NCI-H1436 treated with DMSO at 0.1 percent for 48 hours (cell line): Measurements from ENCODE around the gene NBPF26.
"Not testable (repeated sequence)": the region's sequence is repeated elsewhere in the genome, so short reads cannot be mapped to it uniquely, and the experiment has no call there.

Experiments
- DNase-seq: peaks from one replicate; lab custom pipeline; 2025; lab: John Stamatoyannopoulos, UW

Gene NBPF26

DNA sequence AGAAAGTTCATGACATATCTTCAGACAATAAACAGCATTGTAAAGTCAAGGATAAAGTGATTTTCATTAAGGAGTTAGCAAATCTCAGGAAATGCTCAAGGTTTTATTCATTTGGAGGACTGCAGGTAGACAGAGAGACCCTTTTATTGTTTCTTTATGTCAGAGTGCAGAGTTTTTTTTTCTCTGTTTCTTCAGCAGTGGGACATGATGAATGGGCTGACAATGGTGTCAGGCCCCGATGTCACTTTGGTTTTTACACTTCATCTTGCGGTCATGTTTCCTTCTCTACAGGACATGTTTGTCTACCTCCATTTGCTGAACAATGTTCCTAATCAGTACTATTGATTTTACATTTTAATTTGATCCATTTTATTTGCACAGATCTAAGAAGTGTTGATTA is 134.4 kb downstream of the NBPF26 start:
- not testable (repeated sequence) for DNase-seq

DNA sequence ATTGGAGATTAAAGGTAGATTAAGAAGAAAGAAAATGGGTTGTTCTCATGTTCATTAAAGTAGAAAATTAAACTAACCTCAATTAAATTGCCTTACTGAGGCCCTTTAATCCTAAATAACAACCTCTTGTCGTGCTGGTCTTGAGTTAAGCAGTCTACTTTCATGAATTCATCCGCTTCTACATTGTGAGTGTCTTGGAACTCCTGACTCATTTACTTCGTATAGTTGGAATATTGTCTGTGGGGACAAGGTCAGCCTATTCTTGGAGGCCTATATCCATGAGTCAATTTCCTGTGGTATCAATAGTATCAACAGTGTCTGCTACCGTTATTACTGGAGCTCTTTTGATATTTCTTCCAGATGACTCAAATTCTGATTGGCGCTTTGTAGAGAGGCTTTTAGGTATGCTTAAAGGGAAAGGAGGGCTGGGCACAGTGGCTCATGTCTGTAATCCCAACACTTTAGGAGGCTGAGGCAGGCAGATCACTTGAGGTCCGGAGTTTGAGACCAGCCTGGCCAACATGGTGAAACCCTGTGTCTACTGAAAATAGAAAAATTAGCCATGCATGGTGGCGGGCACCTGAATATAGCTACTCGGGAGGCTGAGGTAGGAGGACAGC is 136.0 kb downstream of the NBPF26 start:
- DNase-seq: not testable (repeated sequence)

DNA sequence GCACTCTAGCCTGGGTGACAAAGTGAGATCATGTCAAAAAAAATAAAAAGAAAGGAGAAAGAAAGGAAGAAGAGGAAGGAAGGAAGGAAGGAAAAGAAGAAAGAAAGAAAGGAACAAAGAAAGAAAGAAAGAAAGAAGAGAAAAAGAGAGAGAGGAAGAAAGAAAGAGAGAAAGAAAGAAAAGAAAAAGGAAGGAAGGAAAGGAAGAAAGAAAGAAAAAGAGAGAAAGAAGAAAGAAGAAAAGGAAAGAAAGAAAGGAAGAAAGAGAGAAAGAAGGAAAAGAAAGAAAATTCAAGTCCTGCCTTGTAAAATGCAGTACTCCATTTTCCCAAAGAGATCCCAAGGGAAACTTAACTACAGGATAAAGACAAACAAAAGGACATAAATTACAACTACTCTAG is 154.5 kb downstream of the NBPF26 start:
- not testable (repeated sequence) for DNase-seq

DNA sequence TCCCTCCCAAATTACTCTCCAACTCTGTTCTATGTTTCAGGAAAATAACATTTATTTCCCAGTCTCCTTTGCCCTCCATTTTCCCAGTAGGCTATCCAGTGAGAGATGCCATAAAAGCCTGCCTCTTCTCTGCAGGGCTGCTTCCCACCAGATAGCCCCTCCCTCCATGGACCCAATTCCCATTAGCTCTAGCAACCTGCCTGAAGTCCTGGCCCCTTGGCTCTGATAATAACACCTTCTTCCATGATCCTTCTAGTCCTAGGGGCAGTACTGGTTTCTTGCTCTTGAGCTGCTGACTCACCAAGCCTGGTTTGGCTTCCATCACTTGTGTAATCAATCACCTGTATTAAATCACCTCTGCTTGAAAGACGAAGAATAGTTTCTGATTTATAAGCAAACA is 156.3 kb downstream of the NBPF26 start:
- DNase-seq: not testable (repeated sequence)

DNA sequence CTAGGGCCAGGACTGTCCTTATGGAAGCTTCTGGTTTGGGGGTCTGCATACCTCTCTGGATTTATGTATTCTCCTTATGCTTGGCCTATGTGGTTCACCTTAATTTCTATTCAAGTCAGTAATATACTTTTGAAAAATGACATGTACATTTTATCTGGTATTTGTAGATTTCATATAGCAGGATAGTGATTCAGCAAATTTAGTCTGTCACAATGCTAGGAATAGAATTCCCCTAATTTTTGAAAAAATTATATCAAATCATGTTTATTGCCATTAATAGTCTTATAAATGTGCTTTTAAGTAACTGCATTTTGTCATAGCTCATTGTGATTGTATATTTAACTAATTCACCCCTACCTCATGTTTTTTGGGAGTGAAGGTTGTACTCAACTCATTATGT is 158.2 kb downstream of the NBPF26 start:
- not testable (repeated sequence) for DNase-seq
